Dermis microvascular lymphatic vessel endothelial cell (primary cell): ENCODE results near the gene MYLK4. TPM values are rescaled to one million over a fixed set of nuclear protein-coding genes. Genes with fewer than 3 reads are reported as not detected.

Source experiments
- DNase-seq, 2 donors: peaks; one replicate each; pipeline versions ENCODE4 v3.0.0 to v3.0.0-alpha.2; 2010; ENCODE audit warnings: low read depth in 2 of 2
- total RNA-seq: library from RNA; depleted of rRNA; stranded (reverse); fragments of >200 nt; gene quantifications from 2 replicates; pipeline ENCODE4 v1.2.1, GENCODE V29; 2014

Gene MYLK4
- total RNA-seq, 1 donor from 2014 or later: 0.39 TPM

GRCh38 chr6:2663123-2663522 lies 87.6 kb downstream of the MYLK4 start:
- DNase-seq: no peak

DNA sequence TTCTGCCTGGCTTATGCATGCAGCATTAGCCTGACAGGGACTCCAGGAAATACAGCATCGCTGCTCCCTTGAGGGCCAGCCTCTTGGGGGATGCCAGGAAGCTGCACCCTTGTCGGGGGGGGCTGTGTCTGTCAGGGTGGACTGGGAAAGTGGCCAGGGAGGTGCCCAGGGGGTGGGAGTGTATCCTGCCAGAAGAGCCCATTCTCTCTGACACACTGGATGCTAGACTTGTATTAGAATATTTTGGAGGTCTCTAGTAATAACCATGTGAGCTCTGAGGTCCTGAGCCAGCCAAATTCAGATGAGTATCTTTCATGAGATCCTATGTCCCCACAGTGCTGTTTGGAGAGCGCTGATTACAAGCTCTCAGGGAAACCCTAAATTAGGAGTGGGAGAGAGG lies 89.1 kb downstream of the MYLK4 start:
- no peak for DNase-seq

GRCh38 chr6:2659882-2660281 lies 90.8 kb downstream of the MYLK4 start:
- no peak for DNase-seq

- DNase-seq: no peak
Observed at GRCh38 chr6:2659381-2659780, 91.3 kb downstream of the MYLK4 start.

DNA sequence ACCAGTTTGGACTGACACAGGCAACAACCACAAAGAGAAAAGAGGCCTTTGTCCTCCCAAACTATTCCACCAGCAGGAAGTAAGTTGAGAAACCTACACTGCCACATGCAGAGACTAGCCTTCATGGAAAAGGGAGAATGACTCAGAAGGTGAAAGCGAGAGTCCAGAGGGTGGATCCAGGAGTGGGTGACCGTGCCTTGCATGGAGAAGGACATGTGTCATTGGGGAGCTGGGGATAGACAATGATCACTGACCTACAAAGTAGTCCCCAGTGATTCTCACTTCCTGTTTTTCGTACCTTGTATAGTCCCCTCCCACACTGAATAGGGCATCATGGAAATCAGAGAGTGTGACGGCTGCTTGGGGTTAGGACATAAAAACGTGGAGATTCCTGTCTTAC lies 91.9 kb downstream of the MYLK4 start:
- DNase-seq: no peak

DNA sequence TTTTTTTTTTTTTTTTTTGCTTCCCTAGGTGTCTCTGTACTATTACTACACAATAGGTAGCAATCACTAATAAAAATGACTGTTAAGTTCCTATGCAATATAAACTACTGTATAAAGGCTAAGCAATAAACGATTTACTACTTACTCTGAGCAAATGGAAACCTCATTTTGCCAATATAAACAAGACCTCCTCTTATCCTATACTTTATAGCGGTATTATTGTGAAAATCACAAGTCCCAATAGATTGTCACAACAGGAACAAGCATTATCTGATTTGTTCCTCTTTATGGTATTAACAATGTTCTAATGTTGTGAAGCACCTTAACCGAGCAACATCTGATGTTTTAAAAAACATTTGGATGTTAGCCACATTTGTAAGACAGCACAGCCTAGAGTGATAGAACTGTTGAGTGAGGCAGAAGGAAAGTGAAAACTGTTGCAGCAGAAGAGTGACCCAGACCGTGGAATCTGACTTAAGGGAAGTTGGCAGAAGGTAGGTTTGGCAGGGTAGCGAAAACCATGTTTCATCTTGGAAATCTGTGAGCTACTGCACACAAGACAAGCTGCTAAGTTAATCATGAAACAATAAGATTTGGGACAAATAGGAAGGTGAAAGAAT lies 94.2 kb downstream of the MYLK4 start:
- DNase-seq: no peak

GRCh38 chr6:2655844-2656433 lies 94.8 kb downstream of the MYLK4 start:
- DNase-seq: no peak

- no peak for DNase-seq
Observed at GRCh38 chr6:2653369-2654032, 97.2 kb downstream of the MYLK4 start.

DNA sequence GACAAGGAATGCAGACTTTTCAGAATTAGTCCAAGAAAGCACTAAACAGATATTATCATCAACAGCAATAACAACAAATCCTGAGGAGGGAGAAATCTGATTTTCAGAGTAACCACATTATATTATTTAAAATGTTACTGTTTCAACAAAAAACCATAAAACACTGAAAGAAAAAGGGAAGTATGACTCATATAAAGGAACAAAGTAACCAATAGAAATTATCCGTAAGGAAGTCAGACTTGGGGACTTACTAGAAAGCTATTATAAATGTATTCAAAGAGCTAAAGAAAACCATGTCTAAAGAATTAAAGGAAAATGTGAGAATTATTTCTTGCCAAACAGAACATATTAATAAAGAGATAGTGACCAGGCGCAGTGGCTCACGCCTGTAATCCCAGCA lies 98.1 kb downstream of the MYLK4 start:
- no peak for DNase-seq

GRCh38 chr6:2651961-2652360 lies 98.8 kb downstream of the MYLK4 start:
- DNase-seq: peak in 1 of 2 donors; percentile 10

DNA sequence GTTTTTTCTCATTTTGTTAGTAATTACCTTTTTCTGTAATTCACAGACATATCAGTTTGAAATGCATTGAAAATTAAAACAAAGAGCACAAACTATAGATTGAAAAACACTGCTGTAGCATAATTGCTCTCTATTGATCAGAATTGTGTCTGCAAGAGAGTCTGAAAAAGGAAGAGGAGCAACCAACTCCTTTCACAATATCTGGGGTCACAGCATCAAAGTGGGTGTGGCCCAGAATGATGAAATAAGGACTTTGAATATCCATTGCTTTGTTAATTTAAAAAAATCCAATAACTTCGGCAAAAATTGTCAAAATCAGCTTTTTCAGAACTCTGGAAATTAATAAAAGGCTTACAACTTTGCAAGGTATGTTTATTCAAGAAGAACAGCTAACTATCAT lies 99.2 kb downstream of the MYLK4 start:
- no peak for DNase-seq

- DNase-seq: no peak
Observed at GRCh38 chr6:2646346-2646745, 104.4 kb downstream of the MYLK4 start.

- no peak for DNase-seq
Observed at GRCh38 chr6:2643935-2644539, 106.7 kb downstream of the MYLK4 start.

GRCh38 chr6:2643130-2643529 lies 107.6 kb downstream of the MYLK4 start:
- no peak for DNase-seq

DNA sequence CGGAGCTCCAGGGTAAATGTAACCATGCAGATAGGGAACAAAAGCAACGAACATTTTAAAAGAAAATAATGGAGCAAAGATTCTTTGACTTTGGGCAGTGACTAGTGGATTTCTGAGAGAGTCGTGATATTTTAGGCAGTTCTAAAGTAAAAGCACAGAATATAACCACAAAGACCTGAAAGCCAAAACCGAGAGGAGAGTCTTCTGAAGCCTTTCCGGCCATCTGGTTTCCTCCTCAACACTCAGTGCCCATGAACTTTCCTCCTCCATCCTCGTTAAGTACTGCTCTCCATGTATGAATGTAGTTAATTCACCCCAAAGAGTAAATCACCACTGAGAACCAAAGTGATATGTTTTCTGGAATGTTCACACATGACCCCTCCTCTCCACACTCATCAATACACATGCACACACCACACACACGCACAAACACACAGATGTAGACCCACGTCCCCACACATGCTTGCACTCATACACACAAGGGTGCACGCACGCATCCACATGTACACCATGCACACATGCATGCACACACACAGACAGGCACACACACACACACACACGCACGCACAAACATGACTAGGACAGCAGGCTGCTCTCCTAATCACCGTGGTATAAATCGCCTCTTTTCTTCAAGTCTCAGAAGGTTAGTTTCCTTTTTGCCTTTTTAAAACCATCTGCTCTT lies 109.5 kb downstream of the MYLK4 start:
- no peak for DNase-seq

DNA sequence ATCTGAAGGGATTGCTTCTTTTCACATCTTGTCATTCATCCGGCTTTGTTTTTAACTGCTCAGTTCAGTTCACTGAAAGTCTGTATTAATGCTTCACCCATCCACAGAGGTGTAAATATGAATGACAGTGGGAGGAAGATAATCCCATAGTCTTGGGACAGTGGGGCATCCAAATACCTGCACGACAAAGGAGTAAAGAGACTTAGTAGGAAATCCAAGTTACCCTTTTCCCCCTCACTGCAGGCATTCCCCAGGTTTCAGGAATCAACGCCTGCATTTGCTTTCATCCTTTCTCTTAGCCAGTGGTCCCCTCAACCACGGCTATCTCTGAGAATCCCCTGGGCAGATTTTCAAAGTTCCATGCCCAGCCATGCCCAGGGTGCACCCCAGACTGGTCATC lies 110.2 kb downstream of the MYLK4 start:
- no peak for DNase-seq

- DNase-seq: no peak
Observed at GRCh38 chr6:2639896-2640295, 110.8 kb downstream of the MYLK4 start.

DNA sequence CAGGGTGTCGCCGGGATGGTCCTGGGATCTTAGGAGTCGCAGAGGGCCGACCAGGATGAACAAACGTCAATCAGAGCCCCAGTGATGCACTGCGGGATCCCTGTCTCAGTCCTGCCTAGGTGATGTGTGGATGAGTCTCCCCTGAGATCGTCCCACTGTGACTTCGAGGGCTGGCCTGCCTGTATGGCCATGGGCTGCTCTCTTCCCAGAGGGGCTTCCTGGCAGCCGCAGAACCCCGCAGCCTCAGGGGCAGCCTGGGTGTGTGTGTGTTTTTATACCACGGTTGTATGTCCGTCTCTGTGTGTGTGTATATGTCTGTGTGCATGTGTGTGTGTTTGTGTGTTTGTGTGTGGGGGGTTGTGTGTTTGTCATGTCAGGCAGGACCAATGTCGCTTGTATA lies 111.6 kb downstream of the MYLK4 start:
- DNase-seq: no peak

- no peak for DNase-seq
Observed at GRCh38 chr6:2636672-2637071, 114.0 kb downstream of the MYLK4 start.

GRCh38 chr6:2635911-2636310 lies 114.8 kb downstream of the MYLK4 start:
- DNase-seq: no peak

DNA sequence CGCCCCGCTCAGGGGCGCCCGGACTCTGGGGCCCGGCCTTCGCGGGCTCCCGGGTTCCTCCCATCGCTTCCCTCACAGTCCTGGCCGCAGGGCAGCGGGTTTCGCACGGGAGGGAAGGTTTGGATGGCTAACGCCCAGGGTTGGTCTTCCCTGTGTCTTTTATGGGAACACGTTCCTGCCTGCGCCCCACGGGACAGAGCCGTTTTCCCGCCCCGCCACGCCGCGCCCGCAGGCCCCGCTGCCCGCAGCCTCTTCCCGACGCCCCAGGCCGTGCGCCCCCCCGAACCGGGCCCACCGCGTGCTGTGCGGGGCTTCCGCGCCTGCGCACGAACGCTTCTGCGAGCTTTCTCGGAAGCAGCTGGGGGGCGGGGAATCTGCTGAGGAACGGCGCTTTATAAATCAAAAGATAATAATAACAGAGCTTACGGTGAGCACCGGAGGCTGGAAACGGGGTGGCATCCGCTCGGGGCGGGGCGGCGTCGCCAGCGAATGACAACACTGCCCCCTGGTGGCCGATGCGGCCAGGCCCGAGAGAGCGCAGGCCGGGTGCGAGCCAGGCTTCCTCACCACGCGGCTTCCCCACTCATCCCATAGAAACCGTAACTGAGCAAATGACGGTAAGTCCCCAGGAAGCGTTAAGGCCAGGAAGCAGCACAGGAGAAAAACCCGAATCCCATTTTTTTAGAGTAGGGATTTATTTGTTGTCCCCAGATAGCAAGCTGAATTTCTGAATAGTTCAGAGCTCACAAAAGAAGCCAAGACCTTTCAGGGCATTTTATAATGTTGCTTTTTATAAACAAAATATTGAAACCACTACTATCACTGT lies 116.4 kb downstream of the MYLK4 start:
- peak; percentile 63 to 88 for DNase-seq
